Measurements from ENCODE around the gene H3-3A. TPM values are rescaled to one million over a fixed set of nuclear protein-coding genes. Genes with fewer than 3 reads are reported as not detected.
"Not testable (repeated sequence)": the region's sequence is repeated elsewhere in the genome, so short reads cannot be mapped to it uniquely, and the experiment has no call there.

H3-3A gene
- total and polyA plus RNA-seq, 9 donors = 351 to 754 (median 651) TPM

DNA sequence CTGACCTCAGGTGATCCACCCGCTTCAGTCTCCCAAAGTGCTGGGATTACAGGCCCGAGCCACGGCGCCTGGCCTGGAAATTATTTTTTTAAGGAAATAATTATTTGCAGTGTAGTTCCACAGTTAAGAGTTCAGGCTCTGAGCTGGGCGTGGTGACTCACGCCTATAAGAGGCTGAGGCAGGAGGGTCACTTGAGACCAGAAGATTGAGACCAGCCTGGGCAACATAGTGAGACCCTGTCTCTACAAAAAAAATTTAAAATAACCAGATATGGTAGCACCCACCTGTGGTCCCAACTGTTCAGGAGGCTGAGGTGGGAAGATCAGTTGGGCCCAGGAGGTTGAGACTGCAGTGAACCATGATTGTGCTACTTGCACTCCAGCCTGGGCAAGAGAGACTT is 13.9 kb downstream of the H3-3A start:
- no peak overlapping the region for H3K27ac ChIP-seq (ENCODE audit: low read length)
- H3K9me3 ChIP-seq (replicated peaks; ENCODE audit: control insufficient read depth, low read depth, low read length) = no peaks in the 10 kb centered on the region
- H3K4me1 ChIP-seq (ENCODE audit: control insufficient read depth, insufficient read depth, low read length) = no peaks in the 10 kb centered on the region
- H3K27me3 ChIP-seq (ENCODE audit: control insufficient read depth, insufficient read depth, low read length) = no peaks in the 10 kb centered on the region
- H3K36me3 ChIP-seq (ENCODE audit: control insufficient read depth, insufficient read depth, low read length) = peaks cover 10% of the 10 kb centered on the region
- no peak overlapping the region for H3K4me3 ChIP-seq (ENCODE audit: low read length)
- 88% methylated on average over 6 of the region's 6 CpGs for WGBS (ENCODE audit: insufficient coverage)
- DNase-seq = no peak

DNA sequence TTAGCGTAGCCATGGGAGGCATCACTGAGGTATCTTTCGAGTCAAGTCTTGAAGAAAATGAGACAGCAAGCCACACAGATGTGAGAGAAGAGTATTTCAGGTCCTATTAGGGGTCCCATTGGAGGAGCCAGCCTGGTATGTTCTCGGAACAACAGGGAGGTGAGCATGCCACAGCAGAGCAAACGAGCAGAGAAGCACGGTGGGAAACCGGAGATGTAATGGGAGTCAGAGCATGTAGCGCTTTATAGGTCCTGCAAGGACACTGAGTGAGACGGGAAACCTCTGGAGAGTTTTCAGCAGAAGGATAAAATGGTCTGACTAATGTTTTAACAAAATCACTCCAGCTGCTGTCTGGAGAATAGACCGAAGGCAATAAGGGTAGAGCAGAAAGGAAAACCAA is 15.9 kb downstream of the H3-3A start:
- peaks cover 10% of the 10 kb centered on the region for H3K36me3 ChIP-seq (ENCODE audit: control insufficient read depth, insufficient read depth, low read length)
- no peaks in the 10 kb centered on the region for H3K9me3 ChIP-seq (replicated peaks; ENCODE audit: control insufficient read depth, low read depth, low read length)
- no peak overlapping the region for H3K4me3 ChIP-seq (ENCODE audit: low read length)
- H3K27ac ChIP-seq (ENCODE audit: low read length) = no peak overlapping the region
- no peaks in the 10 kb centered on the region for H3K27me3 ChIP-seq (ENCODE audit: control insufficient read depth, insufficient read depth, low read length)
- H3K4me1 ChIP-seq (ENCODE audit: control insufficient read depth, insufficient read depth, low read length) = peaks cover 5% of the 10 kb centered on the region
- 52% methylated on average over 9 of the region's 9 CpGs for WGBS (ENCODE audit: insufficient coverage)
- DNase-seq = no peak

GRCh38 chr1:226082587-226082917 is 20.0 kb downstream of the H3-3A start:
- no peak overlapping the region for H3K27ac ChIP-seq (ENCODE audit: low read length)
- H3K36me3 ChIP-seq (ENCODE audit: control insufficient read depth, insufficient read depth, low read length) = no peaks in the 10 kb centered on the region
- WGBS (ENCODE audit: insufficient coverage) = 54% methylated on average over 5 of the region's 7 CpGs
- H3K4me3 ChIP-seq (ENCODE audit: low read length) = peak overlapping the region; percentile 83
- H3K27me3 ChIP-seq (ENCODE audit: control insufficient read depth, insufficient read depth, low read length) = no peaks in the 10 kb centered on the region
- DNase-seq = no peak
- H3K4me1 ChIP-seq (ENCODE audit: control insufficient read depth, insufficient read depth, low read length) = peaks cover 8% of the 10 kb centered on the region
- no peaks in the 10 kb centered on the region for H3K9me3 ChIP-seq (replicated peaks; ENCODE audit: control insufficient read depth, low read depth, low read length)

DNA sequence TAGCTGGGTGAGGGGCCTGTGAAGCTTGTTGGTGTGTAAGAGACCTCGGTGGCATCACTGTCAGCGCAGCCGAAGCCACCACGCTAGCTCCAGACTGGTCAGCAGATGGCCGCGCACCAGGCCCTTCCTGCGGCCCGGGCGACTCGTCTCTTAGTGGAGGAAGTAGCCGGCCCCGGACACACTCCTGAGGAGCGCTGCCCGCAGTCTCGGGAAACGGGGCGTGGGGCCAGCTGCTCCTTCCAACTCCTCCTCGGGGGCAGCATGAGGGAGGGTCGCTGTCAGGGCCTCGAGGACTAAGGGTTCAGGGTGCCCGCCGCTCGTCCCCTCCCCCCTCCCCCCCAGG is 20.4 kb downstream of the H3-3A start:
- Histone ChIP-seq H3K9me3 (replicated peaks; ENCODE audit: control insufficient read depth, low read depth, low read length) (no peaks in the 10 kb centered on the region), H3K4me1 (ENCODE audit: control insufficient read depth, insufficient read depth, low read length) (peaks cover 8% of the 10 kb centered on the region), H3K4me3 (ENCODE audit: low read length) (peak overlapping the region; percentile 83), H3K27ac (ENCODE audit: low read length) (peak overlapping the region; percentile 42), H3K27me3 (ENCODE audit: control insufficient read depth, insufficient read depth, low read length) (no peaks in the 10 kb centered on the region), H3K36me3 (ENCODE audit: control insufficient read depth, insufficient read depth, low read length) (no peaks in the 10 kb centered on the region)
- WGBS (ENCODE audit: insufficient coverage) = 0% methylated on average over 16 of the region's 23 CpGs
- DNase-seq = peak; percentile 63

GRCh38 chr1:226083302-226084101 is 21.0 kb downstream of the H3-3A start:
- H3K9me3 ChIP-seq (replicated peaks; ENCODE audit: control insufficient read depth, low read depth, low read length) = no peaks in the 10 kb centered on the region
- peak; percentile 91 for DNase-seq
- peak overlapping the region; percentile 83 for H3K4me3 ChIP-seq (ENCODE audit: low read length)
- H3K27ac ChIP-seq (ENCODE audit: low read length) = peak overlapping the region; percentile 42
- peaks cover 8% of the 10 kb centered on the region for H3K4me1 ChIP-seq (ENCODE audit: control insufficient read depth, insufficient read depth, low read length)
- 1% methylated on average over 75 of the region's 75 CpGs for WGBS (ENCODE audit: insufficient coverage)
- no peaks in the 10 kb centered on the region for H3K36me3 ChIP-seq (ENCODE audit: control insufficient read depth, insufficient read depth, low read length)
- H3K27me3 ChIP-seq (ENCODE audit: control insufficient read depth, insufficient read depth, low read length) = no peaks in the 10 kb centered on the region

GRCh38 chr1:226085675-226086285 is 23.3 kb downstream of the H3-3A start:
- Histone ChIP-seq H3K4me3 (ENCODE audit: low read length) (no peak overlapping the region), H3K27ac (ENCODE audit: low read length) (no peak overlapping the region)
- 84% methylated on average over 2 of the region's 5 CpGs for WGBS (ENCODE audit: insufficient coverage)

DNA sequence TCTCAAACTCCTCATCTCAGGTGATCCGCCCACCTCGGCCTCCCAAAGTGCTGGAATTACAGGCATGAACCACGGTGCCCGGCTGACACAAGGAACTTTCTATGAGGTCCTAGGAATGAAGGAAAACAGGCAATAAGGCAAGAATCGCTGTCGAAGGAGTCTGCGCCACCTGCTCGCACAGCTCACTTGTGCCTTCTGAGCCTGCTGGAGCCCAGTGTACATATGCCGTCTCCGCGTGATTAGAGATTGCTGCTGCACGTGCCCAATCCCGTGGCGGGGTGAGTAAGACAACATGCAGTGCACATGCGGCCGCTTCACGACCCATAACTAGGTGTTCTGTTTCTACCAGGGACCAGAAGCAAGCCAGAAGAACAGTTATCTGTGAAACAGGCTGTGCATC is 24.3 kb downstream of the H3-3A start:
- 82% methylated on average over 17 of the region's 17 CpGs for WGBS (ENCODE audit: insufficient coverage)
- Histone ChIP-seq H3K27me3 (ENCODE audit: control insufficient read depth, insufficient read depth, low read length) (no peaks in the 10 kb centered on the region), H3K4me1 (ENCODE audit: control insufficient read depth, insufficient read depth, low read length) (peaks cover 8% of the 10 kb centered on the region), H3K36me3 (ENCODE audit: control insufficient read depth, insufficient read depth, low read length) (no peaks in the 10 kb centered on the region), H3K9me3 (replicated peaks; ENCODE audit: control insufficient read depth, low read depth, low read length) (no peaks in the 10 kb centered on the region), H3K27ac (ENCODE audit: low read length) (no peak overlapping the region), H3K4me3 (ENCODE audit: low read length) (no peak overlapping the region)
- DNase-seq = no peak

More at GRCh38 chr1:226085675-226086285, 23.3 kb downstream of the H3-3A start:
- H3K36me3 ChIP-seq (ENCODE audit: control insufficient read depth, insufficient read depth, low read length) = no peaks in the 10 kb centered on the region
- no peaks in the 10 kb centered on the region for H3K9me3 ChIP-seq (replicated peaks; ENCODE audit: control insufficient read depth, low read depth, low read length)
- no peak for DNase-seq
- no peaks in the 10 kb centered on the region for H3K27me3 ChIP-seq (ENCODE audit: control insufficient read depth, insufficient read depth, low read length)
- H3K4me1 ChIP-seq (ENCODE audit: control insufficient read depth, insufficient read depth, low read length) = peaks cover 8% of the 10 kb centered on the region

- no peak for DNase-seq
- Histone ChIP-seq H3K4me3 (ENCODE audit: low read length) (no peak overlapping the region), H3K4me1 (ENCODE audit: control insufficient read depth, insufficient read depth, low read length) (no peaks in the 10 kb centered on the region), H3K27ac (ENCODE audit: low read length) (no peak overlapping the region), H3K9me3 (replicated peaks; ENCODE audit: control insufficient read depth, low read depth, low read length) (no peaks in the 10 kb centered on the region), H3K27me3 (ENCODE audit: control insufficient read depth, insufficient read depth, low read length) (no peaks in the 10 kb centered on the region), H3K36me3 (ENCODE audit: control insufficient read depth, insufficient read depth, low read length) (no peaks in the 10 kb centered on the region)
- WGBS (ENCODE audit: insufficient coverage) = no CpG with 5 or more reads among the region's 1 CpG
These were observed 28.9 kb downstream of the H3-3A start for GRCh38 chr1:226091461-226091860.

- not testable (repeated sequence) for H3K9me3 ChIP-seq (replicated peaks; ENCODE audit: control insufficient read depth, low read depth, low read length); H3K4me1 ChIP-seq (ENCODE audit: control insufficient read depth, insufficient read depth, low read length); H3K4me3 ChIP-seq (ENCODE audit: low read length); H3K27me3 ChIP-seq (ENCODE audit: control insufficient read depth, insufficient read depth, low read length); DNase-seq; H3K27ac ChIP-seq (ENCODE audit: low read length); H3K36me3 ChIP-seq (ENCODE audit: control insufficient read depth, insufficient read depth, low read length)
- WGBS (ENCODE audit: insufficient coverage) = 92% methylated on average over 5 of the region's 10 CpGs
These were observed 29.7 kb downstream of the H3-3A start for GRCh38 chr1:226092048-226092820.

- Histone ChIP-seq H3K27ac (ENCODE audit: low read length) (no peak overlapping the region), H3K4me3 (ENCODE audit: low read length) (no peak overlapping the region), H3K27me3 (ENCODE audit: control insufficient read depth, insufficient read depth, low read length) (no peaks in the 10 kb centered on the region), H3K4me1 (ENCODE audit: control insufficient read depth, insufficient read depth, low read length) (no peaks in the 10 kb centered on the region), H3K36me3 (ENCODE audit: control insufficient read depth, insufficient read depth, low read length) (no peaks in the 10 kb centered on the region), H3K9me3 (replicated peaks; ENCODE audit: control insufficient read depth, low read depth, low read length) (no peaks in the 10 kb centered on the region)
- WGBS (ENCODE audit: insufficient coverage) = no CpG with 5 or more reads among the region's 3 CpGs
- DNase-seq = no peak
These were observed 30.4 kb downstream of the H3-3A start for GRCh38 chr1:226092965-226093364.

Measured in muscle of leg (tissue), 11 donors.